ENCODE results near the gene POLR2J2. TPM values are rescaled to one million over a fixed set of nuclear protein-coding genes. Genes with fewer than 3 reads are reported as not detected.
"Not testable (repeated sequence)": the region's sequence is repeated elsewhere in the genome, so short reads cannot be mapped to it uniquely, and the experiment has no call there.

POLR2J2 gene
- polyA plus RNA-seq, 6 donors from 2014 or later, result 0.76 to 6.2 (median 2.7) TPM

GRCh38 chr7:102638848-102639247 lies 32.6 kb downstream of the POLR2J2 start:
- H3K9me3 Mint-ChIP-seq, H3K27me3 Mint-ChIP-seq, DNase-seq, H3K27ac Mint-ChIP-seq, H3K4me1 Mint-ChIP-seq, H3K36me3 Mint-ChIP-seq: not testable (repeated sequence)
- ATAC-seq (ENCODE audit: low read depth in 2 of 2), result peak; percentile 4
- H3K4me3 Mint-ChIP-seq, result peak overlapping the region in 1 of 8 donors; percentile 5

GRCh38 chr7:102636956-102637355 lies 34.5 kb downstream of the POLR2J2 start:
- not testable (repeated sequence) for H3K4me3 Mint-ChIP-seq; DNase-seq; H3K4me1 Mint-ChIP-seq; H3K27ac Mint-ChIP-seq; H3K36me3 Mint-ChIP-seq; ATAC-seq (ENCODE audit: low read depth in 2 of 2); H3K9me3 Mint-ChIP-seq; H3K27me3 Mint-ChIP-seq

- H3K4me3 Mint-ChIP-seq; DNase-seq; ATAC-seq (ENCODE audit: low read depth in 2 of 2); H3K4me1 Mint-ChIP-seq; H3K9me3 Mint-ChIP-seq; H3K27ac Mint-ChIP-seq; H3K36me3 Mint-ChIP-seq; H3K27me3 Mint-ChIP-seq: not testable (repeated sequence)
Observed at GRCh38 chr7:102635354-102635753, 36.1 kb downstream of the POLR2J2 start.

- not testable (repeated sequence) for H3K4me1 Mint-ChIP-seq; H3K27me3 Mint-ChIP-seq; ATAC-seq (ENCODE audit: low read depth in 2 of 2); H3K4me3 Mint-ChIP-seq; H3K36me3 Mint-ChIP-seq; DNase-seq; H3K27ac Mint-ChIP-seq; H3K9me3 Mint-ChIP-seq
Observed at GRCh38 chr7:102634299-102634698, 37.2 kb downstream of the POLR2J2 start.

GRCh38 chr7:102630622-102631021 lies 40.8 kb downstream of the POLR2J2 start:
- H3K4me3 Mint-ChIP-seq; H3K27ac Mint-ChIP-seq; H3K4me1 Mint-ChIP-seq; H3K27me3 Mint-ChIP-seq; ATAC-seq (ENCODE audit: low read depth in 2 of 2); H3K36me3 Mint-ChIP-seq; DNase-seq; H3K9me3 Mint-ChIP-seq: not testable (repeated sequence)

GRCh38 chr7:102627271-102627904 lies 44.1 kb downstream of the POLR2J2 start:
- DNase-seq; H3K4me1 Mint-ChIP-seq; H3K27ac Mint-ChIP-seq; ATAC-seq (ENCODE audit: low read depth in 2 of 2); H3K9me3 Mint-ChIP-seq; H3K4me3 Mint-ChIP-seq; H3K36me3 Mint-ChIP-seq; H3K27me3 Mint-ChIP-seq: not testable (repeated sequence)

GRCh38 chr7:102618122-102618521 lies 53.3 kb downstream of the POLR2J2 start:
- not testable (repeated sequence) for H3K4me3 Mint-ChIP-seq; H3K9me3 Mint-ChIP-seq; H3K27ac Mint-ChIP-seq; H3K27me3 Mint-ChIP-seq; ATAC-seq (ENCODE audit: low read depth in 2 of 2); H3K36me3 Mint-ChIP-seq; H3K4me1 Mint-ChIP-seq; DNase-seq

GRCh38 chr7:102616507-102617125 lies 54.8 kb downstream of the POLR2J2 start, which contains the start of gene RASA4:
Gene RASA4 (minus strand): TSS chr7:102616756. CDS start chr7:102616689, 67 bp downstream.
- peak; percentile 88 for ATAC-seq (ENCODE audit: low read depth in 2 of 2)

More at GRCh38 chr7:102616507-102617125, 54.8 kb downstream of the POLR2J2 start, which contains the start of gene RASA4:
- not testable (repeated sequence) for H3K9me3 Mint-ChIP-seq, H3K4me1 Mint-ChIP-seq, H3K36me3 Mint-ChIP-seq, H3K27me3 Mint-ChIP-seq
- Mint-ChIP-seq H3K4me3 (peak within 1 kb of the TSS in 6 of 8 donors; percentile 3 to 73 (median 52)), H3K27ac (peak within 1 kb of the TSS in 1 of 6 donors; percentile 81)
- DNase-seq, result peak; percentile 42

Other genes starting within 250 kb of the POLR2J2 start
- gene ORAI2, start 238.1 kb downstream of the POLR2J2 start, polyA plus RNA-seq (ENCODE audit: low read depth in 6 of 6), result 100 to 1,000 TPM; 236 to 340 (median 260) TPM
- 10 to 100 TPM; 12.4 to 23.5 (median 19.0) TPM for gene ALKBH4, start 206.8 kb downstream of the POLR2J2 start, polyA plus RNA-seq (ENCODE audit: low read depth in 6 of 6)
- gene LRWD1, start 206.7 kb downstream of the POLR2J2 start, polyA plus RNA-seq (ENCODE audit: low read depth in 6 of 6), result 10 to 100 TPM in 5 of 6 donors, 1 to 10 TPM in 1; 6.9 to 22.1 (median 17.3) TPM
- 100 to 1,000 TPM in 3 of 6 donors, 10 to 100 TPM in 3; 65.4 to 149 (median 107) TPM for gene POLR2J, start 192.7 kb downstream of the POLR2J2 start, polyA plus RNA-seq (ENCODE audit: low read depth in 6 of 6)
- 10 to 100 TPM in 1 of 6 donors, 1 to 10 TPM in 5; 4.1 to 11.7 (median 5.6) TPM for gene RASA4B, start 153.9 kb downstream of the POLR2J2 start, polyA plus RNA-seq (ENCODE audit: low read depth in 6 of 6)
- gene UPK3BL2, start 128.0 kb downstream of the POLR2J2 start, polyA plus RNA-seq (ENCODE audit: low read depth in 6 of 6), result 1 to 10 TPM; 1.2 to 7.3 (median 2.5) TPM
- under 1 TPM in 5 of 6 donors, not detected in 1; 0.30 to 0.96 (median 0.55) TPM for gene SPDYE2, start 120.4 kb downstream of the POLR2J2 start, polyA plus RNA-seq (ENCODE audit: low read depth in 6 of 6)
- 10 to 100 TPM in 5 of 6 donors, 1 to 10 TPM in 1; 6.6 to 64.7 (median 33.3) TPM for gene POLR2J3, start 99.1 kb downstream of the POLR2J2 start, polyA plus RNA-seq (ENCODE audit: low read depth in 6 of 6)
- 10 to 100 TPM in 4 of 6 donors, 1 to 10 TPM in 2; 5.9 to 24.9 (median 14.3) TPM for gene RASA4, start 54.9 kb downstream of the POLR2J2 start, polyA plus RNA-seq (ENCODE audit: low read depth in 6 of 6)
- 10 to 100 TPM in 5 of 6 donors, 1 to 10 TPM in 1; 8.6 to 29.8 (median 23.3) TPM for gene UPK3BL1, start 28.9 kb downstream of the POLR2J2 start, polyA plus RNA-seq (ENCODE audit: low read depth in 6 of 6)
- gene SPDYE2B, start 21.3 kb downstream of the POLR2J2 start, polyA plus RNA-seq (ENCODE audit: low read depth in 6 of 6), result under 1 TPM in 3 of 6 donors, not detected in 3; 0.30 to 0.43 (median 0.42) TPM
- 10 to 100 TPM in 1 of 6 donors, 1 to 10 TPM in 5; 4.7 to 11.2 (median 6.3) TPM for gene FAM185A, start 77.3 kb upstream of the POLR2J2 start, polyA plus RNA-seq (ENCODE audit: low read depth in 6 of 6)
- 1 to 10 TPM in 1 of 6 donors, under 1 TPM in 1, not detected in 4; 0.40 to 1.2 TPM for gene LRRC17, start 241.3 kb upstream of the POLR2J2 start, polyA plus RNA-seq (ENCODE audit: low read depth in 6 of 6)

All from naive B cell (primary cell).